ENCODE data around the gene ALG3.
"Not testable (repeated sequence)": the region's sequence is repeated elsewhere in the genome, so short reads cannot be mapped to it uniquely, and the experiment has no call there.

Gene ALG3

GRCh38 chr3:184248454-184249411 lies at the start of gene ALG3:
Gene ALG3, minus strand, starts transcription at chr3:184248962. Its CDS starts 22 bp downstream, at chr3:184248940.
- peak; percentile 92 for DNase-seq

GRCh38 chr3:184296616-184297015 lies 47.9 kb upstream of the ALG3 start:
- DNase-seq: no peak

GRCh38 chr3:184295771-184296170 lies 47.0 kb upstream of the ALG3 start:
- no peak for DNase-seq

DNA sequence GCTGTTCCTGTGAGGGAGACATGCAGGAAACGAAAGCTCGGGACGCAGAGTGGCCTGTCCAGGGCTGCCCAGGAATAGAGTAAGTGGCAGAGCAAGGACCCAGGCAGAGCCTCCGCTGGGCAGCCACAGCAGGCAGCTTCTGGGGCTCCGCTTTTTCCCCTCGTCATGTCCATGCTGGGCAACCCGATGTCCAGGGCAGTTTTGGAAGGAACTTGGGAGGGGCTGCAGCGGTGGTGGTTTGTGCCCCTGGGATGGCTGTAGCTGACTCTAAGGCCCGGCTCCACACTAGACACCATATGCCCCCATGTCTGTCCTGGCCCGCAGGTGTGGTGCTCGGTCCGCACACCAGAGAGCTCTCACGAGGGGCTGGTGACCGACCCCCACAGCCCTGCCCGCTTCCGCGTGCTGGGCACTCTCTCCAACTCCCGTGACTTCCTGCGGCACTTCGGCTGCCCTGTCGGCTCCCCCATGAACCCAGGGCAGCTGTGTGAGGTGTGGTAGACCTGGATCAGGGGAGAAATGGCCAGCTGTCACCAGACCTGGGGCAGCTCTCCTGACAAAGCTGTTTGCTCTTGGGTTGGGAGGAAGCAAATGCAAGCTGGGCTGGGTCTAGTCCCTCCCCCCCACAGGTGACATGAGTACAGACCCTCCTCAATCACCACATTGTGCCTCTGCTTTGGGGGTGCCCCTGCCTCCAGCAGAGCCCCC lies 43.1 kb upstream of the ALG3 start:
- no peak for DNase-seq

DNA sequence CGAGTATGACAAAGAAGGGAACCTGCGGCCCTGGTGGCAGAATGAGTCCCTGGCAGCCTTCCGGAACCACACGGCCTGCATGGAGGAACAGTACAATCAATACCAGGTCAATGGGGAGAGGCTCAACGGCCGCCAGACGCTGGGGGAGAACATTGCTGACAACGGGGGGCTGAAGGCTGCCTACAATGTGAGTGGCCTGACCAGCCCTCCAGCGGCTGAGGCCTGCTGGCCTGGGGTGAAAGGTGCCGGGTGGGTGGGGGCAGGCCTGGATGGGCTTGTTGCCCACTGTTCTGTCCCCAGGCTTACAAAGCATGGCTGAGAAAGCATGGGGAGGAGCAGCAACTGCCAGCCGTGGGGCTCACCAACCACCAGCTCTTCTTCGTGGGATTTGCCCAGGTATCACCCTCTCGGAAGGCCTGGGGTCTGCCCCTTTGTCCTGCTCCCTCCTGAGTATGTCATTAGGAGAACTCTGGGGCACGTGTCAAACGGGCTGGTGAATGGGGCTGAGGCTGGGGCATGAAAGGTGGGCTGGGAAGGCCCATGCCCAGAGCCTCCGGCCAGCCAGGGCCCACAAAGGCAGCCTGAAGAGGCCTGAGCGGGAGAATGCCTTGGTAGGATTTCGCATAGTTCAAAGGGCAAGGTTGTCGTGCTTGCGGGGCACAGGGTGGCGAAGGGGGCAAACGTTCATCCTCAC lies 42.4 kb upstream of the ALG3 start:
- no peak for DNase-seq

DNA sequence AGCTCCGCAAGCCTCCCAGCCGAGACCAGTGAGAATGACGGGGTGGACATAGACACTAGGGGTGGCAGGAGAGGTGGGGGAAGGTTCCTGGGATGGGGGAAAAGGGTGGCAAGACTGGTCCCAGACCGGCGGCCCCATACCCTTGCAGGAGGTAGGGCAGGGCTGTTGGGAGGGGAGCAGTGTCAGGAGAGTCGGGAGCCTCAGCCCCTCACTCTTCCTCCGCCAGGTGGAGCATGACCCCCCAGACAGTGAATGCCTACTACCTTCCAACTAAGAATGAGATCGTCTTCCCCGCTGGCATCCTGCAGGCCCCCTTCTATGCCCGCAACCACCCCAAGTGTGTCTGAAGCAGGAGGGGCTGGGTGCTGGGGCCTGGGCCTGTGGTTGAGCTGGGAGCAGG lies 41.6 kb upstream of the ALG3 start:
- DNase-seq: no peak

DNA sequence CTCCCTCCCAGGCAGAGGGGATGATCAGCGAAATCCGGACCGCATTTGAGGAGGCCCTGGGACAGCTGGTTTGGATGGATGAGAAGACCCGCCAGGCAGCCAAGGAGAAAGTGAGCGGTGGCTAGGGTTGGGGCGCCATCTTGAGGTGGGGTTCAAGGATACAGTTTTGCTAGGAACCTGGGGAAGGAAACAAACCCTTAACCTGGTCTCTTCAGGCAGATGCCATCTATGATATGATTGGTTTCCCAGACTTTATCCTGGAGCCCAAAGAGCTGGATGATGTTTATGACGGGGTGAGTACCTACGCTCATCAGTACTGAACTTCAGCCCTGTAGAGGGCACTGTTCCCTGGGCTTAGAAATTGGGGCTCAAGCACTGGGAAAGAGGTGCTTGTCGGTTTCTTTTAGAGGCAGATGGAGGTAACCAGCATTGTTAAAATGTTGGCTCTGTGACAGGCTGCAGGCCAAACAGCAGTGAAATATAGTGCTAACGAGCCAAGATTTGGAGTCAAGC lies 40.7 kb upstream of the ALG3 start:
- DNase-seq: peak; percentile 76

GRCh38 chr3:184284696-184285095 lies 35.9 kb upstream of the ALG3 start:
- DNase-seq: peak; percentile 44

DNA sequence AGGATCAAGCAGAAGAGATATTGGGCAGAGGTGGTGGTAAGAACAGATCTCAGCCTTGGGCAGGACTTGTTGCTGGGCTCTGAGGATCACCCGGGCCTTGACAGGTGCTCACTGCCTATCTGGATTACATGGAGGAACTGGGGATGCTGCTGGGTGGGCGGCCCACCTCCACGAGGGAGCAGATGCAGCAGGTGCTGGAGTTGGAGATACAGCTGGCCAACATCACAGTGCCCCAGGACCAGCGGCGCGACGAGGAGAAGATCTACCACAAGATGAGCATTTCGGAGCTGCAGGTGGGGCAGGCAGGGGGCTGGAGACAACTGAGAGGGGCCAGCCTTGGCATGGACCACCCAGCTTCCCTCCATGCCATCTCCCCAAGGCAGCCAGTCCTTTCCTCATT lies 34.9 kb upstream of the ALG3 start:
- DNase-seq: no peak

GRCh38 chr3:184282941-184283340 lies 34.2 kb upstream of the ALG3 start:
- DNase-seq: no peak

GRCh38 chr3:184277366-184277765 lies 28.6 kb upstream of the ALG3 start:
- DNase-seq: no peak

- no peak for DNase-seq
Measured at GRCh38 chr3:184275961-184276910, 27.5 kb upstream of the ALG3 start, which contains the start of gene ECE2. Gene ECE2, plus strand, starts transcription at chr3:184276022. Its CDS starts 132 bp downstream, at chr3:184276154.

- DNase-seq: no peak
Measured at GRCh38 chr3:184275381-184275701, 26.6 kb upstream of the ALG3 start.

DNA sequence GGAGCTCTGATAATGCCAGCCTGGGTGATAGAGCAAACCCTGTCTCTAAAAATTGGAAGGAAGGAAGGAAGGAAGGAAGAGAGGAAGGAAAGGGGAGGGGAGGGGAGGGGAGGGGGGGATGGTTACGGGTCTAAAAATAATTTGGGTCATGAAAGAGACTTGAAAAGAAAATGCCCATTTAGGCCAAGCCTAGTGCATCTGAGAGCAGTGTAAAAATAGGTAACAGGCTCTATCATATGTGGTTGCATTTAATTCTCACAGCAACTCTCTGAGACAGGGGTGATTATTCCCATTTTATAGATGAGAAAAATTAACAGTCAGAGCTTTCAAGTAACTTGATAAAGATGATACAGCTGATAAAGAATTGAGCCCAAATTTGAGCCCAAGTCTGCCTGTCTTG lies 23.5 kb upstream of the ALG3 start:
- DNase-seq: no peak

DNA sequence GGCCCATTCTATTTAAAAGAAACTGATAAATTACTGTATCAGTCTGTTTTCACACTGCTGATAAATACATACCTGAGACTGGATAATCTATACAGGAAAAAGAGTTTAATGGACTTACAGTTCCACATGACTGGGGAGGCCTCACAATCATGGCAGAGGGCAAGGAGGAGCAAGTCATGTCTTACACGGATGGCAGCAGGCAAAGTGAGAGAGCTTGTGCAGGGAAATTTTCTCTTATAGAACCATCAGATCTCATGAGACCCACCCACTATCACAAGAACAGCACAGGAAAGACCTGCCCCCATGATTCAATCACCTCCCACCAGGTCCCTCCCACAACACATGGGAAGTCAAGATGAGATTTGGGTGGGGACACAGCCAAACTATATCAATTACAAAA lies 18.5 kb upstream of the ALG3 start:
- not testable (repeated sequence) for DNase-seq

DNA sequence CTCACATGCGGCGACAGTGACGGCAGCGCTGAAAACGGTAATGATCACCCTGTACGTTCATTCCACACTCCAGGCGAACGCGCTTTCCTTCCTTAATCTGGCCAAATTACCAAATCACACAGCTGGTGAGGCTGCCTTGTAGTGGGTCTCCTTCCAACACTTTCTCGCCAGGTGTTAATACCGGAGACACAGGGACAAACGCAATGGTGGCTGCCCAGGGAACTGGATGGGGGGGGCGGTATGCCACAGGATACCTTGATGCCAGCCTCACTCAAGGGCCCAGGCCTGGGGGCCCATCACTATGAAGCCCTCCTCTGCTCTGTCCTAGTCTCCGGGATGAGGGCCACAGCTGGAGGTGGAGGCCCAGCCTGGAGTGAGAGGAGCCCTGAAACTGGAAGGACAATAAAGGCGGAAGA lies 14.0 kb upstream of the ALG3 start:
- DNase-seq: no peak

DNA sequence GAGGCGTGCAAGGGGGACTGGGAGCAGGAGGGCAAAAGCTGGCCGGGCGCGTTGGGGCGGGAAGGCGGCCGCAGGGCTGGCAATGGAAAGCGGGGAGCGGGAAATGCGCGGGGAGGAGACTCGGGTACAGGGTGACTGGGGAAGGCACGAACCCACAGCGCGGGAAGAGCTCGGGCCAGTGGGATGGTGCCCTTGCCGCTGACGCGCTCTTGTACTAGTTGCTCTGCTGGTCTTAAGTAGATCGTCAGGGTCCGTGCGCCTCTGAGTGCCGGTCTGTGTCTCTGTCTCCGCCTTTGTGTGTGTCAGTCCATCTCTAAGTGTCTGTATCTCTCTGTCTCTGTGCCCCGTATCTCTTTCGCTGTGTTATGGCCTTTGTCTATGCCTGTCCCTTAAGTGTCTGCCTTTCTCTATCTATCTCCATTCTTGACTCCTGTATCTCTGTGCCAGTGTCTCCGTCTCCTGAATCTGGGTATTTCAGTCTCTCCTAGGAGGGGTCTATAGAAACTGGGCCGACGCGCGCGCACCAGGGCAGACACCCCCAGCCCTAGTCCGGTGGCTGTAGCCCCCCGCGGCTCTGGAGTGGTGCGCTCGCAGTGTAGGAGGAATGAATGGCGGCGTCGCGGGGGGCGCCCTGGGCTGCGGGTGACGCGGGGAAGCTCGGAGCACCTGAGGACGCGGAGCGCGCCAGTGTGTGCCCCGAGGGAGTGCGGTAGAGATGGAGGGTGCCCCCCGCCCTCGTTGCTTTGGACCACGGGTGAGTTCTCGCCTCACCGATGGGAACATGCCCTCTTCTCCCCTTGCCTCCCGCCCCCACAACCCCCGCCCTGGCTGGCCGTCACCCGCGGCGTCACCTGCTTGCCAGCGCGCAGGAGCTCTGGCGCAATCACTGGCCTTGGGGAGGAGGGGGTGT lies 13.3 kb upstream of the ALG3 start:
- DNase-seq: peak; percentile 28

DNA sequence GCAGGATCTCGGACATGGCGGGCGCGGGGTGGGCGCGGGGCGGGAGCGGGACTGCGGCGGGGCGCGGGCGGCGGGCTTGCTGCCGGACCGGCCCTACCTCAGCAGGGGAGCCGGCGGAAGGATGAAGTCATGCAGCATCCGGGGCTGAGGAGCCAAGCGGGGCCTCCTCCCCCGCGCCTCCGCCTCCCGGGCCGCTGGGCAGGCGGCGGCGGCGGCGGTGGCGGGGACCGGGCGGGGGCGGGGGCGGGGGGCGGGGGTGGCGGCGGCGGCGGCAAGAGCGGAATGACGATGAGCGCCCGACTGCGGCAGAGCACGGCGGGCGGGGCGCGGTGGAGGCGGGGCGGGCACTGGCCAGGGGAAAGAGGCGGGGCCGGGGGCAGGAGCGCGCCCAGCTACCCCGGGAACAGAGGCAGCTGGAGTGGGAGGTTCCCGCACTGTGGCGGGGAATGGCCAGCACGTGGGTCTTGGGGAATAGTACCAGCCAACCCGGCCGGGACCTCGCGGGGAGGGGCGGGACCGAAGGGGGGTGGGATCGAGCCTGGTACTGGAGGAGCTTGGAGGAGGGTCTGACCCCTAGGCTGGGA lies 12.6 kb upstream of the ALG3 start, which contains the start of gene CAMK2N2:
TSS of gene CAMK2N2 (minus strand) at position 284 of the 584 bp plus-strand sequence. CDS start at position 16, 268 bp downstream.
- DNase-seq: peak; percentile 66

DNA sequence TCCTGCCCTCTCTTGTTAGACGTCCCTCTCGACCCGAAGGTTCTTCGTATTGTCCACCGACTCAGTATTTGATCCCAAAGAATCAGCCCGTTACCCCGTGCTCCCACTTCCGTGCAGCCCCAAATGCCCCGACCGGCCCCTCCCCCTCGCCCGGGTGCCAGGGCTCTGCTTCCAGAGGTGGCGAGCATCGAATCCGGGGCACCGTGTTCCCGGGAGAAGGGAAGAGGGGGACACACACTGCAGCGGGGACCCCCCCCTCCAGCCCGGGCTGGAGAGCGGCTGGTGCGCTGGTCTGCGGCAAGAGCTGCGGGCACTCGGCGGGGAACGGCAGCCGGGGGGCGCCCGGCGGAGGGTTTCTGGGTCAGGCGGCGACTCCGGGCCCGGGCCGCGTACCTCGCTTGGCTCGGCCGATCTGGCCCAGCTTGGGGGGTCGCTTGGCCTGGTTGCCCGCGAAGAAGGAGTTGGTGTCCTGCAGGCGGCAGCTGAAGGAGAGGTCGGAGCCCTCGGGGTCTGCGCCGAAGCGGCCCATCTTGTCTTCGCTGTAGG lies 12.0 kb upstream of the ALG3 start:
- no peak for DNase-seq

All from activated CD4-positive, alpha-beta T cell treated with anti-CD3 and anti-CD28 coated beads, Interleukin-2, Interleukin-6, amounts not matched to agents 100 ng/mL and 50 ng/mL, durations not matched to agents 16 hours and 8 hours (primary cell).